Epithelial cell of proximal tubule (primary cell): ENCODE measurements around the gene NAT10. TPM values are rescaled to one million over a fixed set of nuclear protein-coding genes. Genes with fewer than 3 reads are reported as not detected.

Experiments used
- DNase-seq: peaks from one replicate; pipeline ENCODE4 v3.0.0-alpha.2; 2011; ENCODE audit warnings: low read depth
- H3K4me3 ChIP-seq: 2 replicates; pipeline ENCODE4 v1.5.1; 2011; ENCODE audit warnings: low read depth, mild to moderate bottlenecking, low read length
- total RNA-seq: library from RNA; depleted of rRNA; stranded (reverse); fragments of >200 nt; gene quantifications from 2 replicates; pipeline ENCODE4 v1.2.3, GENCODE V29; 2015
- TF ChIP-seq, protein P1 (sequence below): conservative IDR thresholded peaks from 2 replicates; pipeline ENCODE4 v1.5.1; 2012; ENCODE audit warnings: low read depth, mild to moderate bottlenecking, low read length

NAT10 gene
- total RNA-seq, 1 donor from 2014 or later, result 19.8 TPM

DNA sequence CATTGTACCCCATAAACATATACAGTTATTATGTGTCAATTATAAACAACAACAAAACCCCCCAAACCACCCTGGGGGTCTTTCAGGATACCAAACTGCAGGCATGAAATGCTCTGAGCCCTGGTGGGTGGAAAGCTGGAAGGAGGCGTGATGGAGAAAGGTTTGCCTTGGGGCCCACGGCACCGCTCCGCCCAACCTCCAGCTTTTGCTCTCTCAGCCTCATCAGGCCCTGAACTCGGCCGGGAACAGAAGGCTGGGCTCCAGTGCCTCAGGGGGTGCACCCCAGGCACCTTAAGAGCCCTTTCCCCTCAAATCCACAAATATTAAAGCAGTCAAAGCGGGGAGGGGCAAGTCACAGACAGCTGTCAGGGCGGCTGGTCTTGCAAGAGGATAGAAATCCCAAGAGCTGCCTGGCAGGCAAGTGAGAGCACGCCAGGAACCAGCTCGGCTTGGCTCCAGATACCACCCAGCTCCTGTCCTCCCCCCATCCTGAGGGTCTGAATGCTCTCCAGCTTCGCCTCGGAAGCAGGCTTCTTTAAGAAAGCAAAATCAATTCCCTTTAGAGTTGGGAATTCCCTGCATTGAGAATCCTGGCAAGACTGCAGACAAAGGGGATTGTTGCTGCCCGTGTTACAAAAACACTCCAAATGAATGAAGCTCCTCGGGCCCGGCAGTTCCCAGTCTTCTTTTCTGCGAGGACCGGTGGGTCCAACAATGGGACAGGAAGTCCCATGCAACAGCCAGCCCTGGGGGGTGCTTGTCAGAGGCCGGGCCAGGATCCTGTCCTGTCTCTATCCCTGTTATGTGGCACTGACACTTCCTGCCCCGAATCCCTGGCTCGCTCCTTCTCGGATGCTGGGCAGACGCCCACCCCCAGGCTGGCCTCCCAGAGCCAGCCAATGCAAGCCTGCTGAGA is 80.8 kb downstream of the NAT10 start:
- TF ChIP-seq, protein P1, sequence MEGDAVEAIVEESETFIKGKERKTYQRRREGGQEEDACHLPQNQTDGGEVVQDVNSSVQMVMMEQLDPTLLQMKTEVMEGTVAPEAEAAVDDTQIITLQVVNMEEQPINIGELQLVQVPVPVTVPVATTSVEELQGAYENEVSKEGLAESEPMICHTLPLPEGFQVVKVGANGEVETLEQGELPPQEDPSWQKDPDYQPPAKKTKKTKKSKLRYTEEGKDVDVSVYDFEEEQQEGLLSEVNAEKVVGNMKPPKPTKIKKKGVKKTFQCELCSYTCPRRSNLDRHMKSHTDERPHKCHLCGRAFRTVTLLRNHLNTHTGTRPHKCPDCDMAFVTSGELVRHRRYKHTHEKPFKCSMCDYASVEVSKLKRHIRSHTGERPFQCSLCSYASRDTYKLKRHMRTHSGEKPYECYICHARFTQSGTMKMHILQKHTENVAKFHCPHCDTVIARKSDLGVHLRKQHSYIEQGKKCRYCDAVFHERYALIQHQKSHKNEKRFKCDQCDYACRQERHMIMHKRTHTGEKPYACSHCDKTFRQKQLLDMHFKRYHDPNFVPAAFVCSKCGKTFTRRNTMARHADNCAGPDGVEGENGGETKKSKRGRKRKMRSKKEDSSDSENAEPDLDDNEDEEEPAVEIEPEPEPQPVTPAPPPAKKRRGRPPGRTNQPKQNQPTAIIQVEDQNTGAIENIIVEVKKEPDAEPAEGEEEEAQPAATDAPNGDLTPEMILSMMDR, result no peak
- H3K4me3 ChIP-seq, result no peak overlapping the region
- DNase-seq, result no peak

DNA sequence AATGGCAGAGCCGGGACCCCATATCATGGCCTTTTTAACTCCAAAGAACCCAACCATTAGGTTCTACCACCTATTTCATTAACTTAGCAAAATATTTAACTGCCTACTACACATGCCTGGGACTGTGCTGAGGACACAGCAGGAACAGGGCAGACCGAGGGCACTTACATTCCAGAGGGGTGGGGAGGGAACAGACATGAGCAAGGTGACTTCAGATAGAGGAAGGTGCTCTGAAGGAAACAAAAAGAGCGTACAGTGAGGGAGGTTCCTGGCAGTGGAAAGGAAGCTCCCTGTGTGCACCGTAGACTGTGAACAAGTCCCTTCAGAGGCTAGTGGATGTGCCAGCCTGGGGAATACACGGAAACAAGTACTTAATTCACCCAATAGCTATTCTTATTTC is 82.8 kb downstream of the NAT10 start:
- no peak for DNase-seq
- TF ChIP-seq, protein P1, result no peak

DNA sequence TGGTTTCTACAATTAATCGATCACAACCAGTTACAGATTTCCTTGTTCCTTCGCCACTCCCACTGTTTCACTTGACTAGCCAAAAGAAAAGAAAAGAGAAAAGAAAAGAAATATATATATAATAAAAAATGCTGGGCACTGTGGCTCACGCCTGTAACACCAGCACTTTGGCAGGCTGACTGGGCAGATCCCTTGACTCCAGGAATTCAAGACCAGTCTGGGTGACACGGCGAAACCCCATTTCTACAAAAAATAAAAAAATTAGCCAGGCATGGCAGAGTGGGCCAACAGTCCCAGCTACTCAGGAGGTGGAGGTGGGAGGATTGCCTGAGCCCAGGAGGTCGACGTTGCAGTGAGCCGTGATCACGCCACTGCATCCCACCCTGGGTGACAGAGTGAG is 83.8 kb downstream of the NAT10 start:
- no peak overlapping the region for H3K4me3 ChIP-seq
- DNase-seq, result no peak
- TF ChIP-seq, protein P1, result no peak

More for the DNA sequence above, 82.8 kb downstream of the NAT10 start:
- no peak overlapping the region for H3K4me3 ChIP-seq

DNA sequence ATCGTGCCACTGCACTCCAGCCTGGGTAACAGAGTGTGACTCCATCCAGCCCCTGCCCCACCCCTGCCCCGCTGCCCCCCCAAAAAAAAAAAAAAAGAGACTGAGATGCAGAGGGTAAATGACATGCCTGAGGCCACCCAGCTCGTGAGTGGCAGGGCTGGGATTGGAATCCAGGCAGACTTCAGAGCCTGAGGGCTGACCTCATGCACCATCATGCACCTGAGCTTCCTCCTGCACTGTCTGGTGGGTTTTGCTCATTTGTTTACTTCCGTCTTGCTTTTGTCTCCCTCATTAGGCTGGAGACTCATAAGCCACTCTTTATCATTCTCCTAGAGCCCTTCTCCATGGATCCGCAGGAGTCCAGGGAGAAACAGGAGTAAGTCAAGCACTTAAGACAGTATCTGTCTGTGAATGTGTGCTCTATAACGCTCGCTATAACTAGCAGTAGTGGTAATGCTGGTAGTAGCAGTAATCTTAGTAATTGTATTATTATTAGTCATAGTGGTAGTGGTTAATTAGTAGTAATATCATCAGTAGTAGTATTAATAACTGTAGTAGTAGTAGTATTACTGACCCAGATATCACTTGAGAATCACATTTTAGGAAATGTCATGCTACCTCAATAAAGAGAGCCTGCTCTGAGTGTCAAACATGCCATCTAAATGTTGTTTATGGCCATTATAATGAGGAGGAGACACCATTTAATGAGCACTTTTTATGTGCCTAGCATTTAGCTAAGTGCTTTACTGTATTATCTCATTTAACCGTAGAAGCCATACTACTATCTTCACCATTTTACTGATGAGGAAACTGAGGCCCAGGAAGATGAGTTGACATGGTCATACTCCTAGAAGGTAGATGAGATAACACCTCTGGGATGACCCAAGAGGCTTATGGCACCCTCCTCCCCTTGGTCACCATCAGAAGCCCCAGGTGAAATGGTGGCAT is 85.0 kb downstream of the NAT10 start:
- H3K4me3 ChIP-seq, result no peak overlapping the region
- DNase-seq, result no peak
- TF ChIP-seq, protein P1, result no peak

DNA sequence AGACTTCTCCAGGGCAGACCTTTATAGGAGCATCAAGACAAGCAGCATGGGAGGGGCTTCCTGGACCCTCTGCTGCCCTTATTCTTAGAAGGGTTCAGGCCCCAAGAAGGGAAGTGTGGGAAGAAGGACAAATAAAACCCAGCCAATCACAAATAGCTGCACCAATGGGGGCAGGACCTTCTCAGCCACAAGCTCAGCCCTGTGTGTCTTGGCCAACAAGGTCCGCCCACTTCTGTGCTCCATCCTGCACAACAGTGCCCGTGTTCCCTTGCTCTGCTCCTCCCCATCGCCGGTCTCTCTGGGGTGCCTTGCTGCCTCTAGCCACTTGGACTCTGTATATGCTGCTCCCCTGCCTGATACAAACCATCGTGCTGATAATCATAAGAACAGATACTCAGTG is 86.1 kb downstream of the NAT10 start:
- TF ChIP-seq, protein P1, result no peak
- H3K4me3 ChIP-seq, result no peak overlapping the region
- DNase-seq, result no peak

DNA sequence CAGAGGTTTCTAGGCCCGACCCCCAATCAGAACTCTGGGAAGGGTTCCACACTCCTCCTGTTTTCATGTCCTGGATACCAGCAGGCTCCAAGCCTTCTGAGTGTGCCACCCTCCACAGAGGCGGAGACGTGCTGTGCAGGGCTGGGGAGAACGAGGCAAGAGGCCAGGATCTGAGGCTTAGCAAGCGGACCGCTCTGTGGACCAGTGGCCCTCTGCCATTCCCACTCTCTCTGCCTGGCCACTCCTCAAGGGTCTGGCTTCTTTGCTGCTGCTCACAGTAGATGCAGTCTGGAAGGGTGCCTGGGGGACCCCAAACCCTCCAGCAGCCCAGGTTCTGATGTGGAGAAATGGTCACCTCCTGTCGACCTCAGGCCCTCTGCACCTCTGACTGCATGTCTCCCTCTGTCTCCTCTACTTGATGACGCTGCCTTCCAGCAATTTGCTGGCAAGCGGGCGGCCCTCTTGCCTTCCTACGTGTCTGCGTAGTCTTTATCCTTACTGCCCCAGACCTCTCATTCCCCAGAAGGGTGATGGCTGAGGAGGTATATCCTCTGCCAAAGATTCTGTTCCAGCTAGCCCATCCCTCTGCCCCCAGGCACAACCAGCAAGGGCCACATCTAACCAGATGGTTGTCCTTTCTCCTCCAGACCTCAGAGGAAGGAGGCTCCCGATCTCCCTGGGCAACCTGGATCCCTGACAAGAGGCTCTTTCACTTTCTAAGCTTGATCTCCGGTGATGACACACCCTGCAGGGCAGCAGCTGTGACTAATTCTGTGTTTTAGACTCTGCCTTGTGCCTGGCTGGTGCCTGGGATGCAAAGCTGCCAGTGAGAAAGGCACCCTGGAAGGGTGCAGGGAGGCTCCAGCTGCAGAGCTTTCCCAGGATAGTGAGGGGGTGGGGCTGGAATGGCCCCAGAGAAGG is 87.3 kb downstream of the NAT10 start:
- TF ChIP-seq, protein P1, result no peak

More for the DNA sequence above, 87.3 kb downstream of the NAT10 start:
- H3K4me3 ChIP-seq, result no peak overlapping the region
- no peak for DNase-seq
